Mononuclear cell (primary cell): Measurements from ENCODE around the gene HHIPL1. TPM values are rescaled to one million over a fixed set of nuclear protein-coding genes. Genes with fewer than 3 reads are reported as not detected.
A peak's percentile ranks its signal among the peaks of the same experiment; 100 is the strongest.

Experiments
- H3K27me3 ChIP-seq: 2 replicates; pipeline ENCODE4 v1.6.0; 2011; ENCODE audit warnings: low read length, control low read depth; ENCODE audit not compliant: insufficient read depth
- H3K4me1 ChIP-seq: 2 replicates; pipeline ENCODE4 v1.5.1; 2011; ENCODE audit warnings: mild to moderate bottlenecking, low read length, control low read depth; ENCODE audit not compliant: insufficient read depth
- H3K4me3 ChIP-seq: 2 replicates; pipeline ENCODE4 v1.5.1; 2011; ENCODE audit warnings: mild to moderate bottlenecking, low read length, moderate library complexity
- H3K9me3 ChIP-seq: 2 replicates; pipeline ENCODE4 v1.5.1; 2011; ENCODE audit warnings: low read depth, mild to moderate bottlenecking, control low read depth, low read length
- total RNA-seq: library from RNA; depleted of rRNA; stranded (reverse); fragments of >200 nt; gene quantifications from one replicate; pipeline ENCODE4 v1.2.3, GENCODE V29; 2012

HHIPL1 gene
- not detected for total RNA-seq

DNA sequence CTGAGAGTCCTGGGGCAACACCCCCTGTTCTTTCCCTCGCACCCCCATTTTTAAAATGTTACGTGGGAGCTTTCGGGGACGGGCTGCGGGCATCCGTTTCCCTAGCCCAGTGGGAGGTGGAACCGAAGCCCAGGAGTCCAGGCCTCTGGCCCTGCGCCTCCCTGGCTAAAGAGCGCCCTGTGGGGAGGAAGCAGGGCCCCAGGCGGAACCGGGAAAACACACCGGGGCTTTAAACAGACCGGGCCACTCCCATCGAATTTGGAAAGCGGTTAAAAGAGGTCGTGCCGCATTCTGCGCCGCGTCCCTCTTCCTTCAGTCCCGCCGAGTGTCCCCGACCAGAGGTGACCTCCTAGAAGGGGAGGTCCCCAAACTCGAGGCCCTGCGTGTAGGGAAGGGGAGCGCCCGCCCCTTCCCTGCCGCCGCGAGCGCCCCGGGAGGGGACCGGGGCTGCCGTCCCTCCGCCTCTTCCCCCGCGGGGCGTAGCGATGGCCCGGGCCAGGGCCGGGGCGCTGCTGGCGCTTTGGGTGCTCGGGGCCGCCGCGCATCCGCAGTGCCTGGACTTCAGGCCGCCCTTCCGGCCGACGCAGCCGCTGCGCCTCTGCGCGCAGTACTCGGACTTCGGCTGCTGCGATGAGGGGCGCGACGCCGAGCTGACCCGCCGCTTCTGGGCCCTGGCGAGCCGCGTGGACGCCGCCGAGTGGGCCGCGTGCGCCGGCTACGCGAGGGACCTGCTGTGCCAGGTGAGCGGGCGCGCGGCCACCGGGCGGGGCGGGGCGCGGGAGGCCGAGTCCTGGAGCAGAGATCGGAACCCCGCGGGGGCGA is at the start of gene HHIPL1:
HHIPL1 (plus strand) TSS at position 407 of the 822 bp plus-strand sequence; CDS start at position 486, 79 bp downstream.
- H3K4me3 ChIP-seq, result no peak within 1 kb of the TSS
- H3K27me3 ChIP-seq, result peaks cover 5% of the 10 kb centered on the region
- H3K4me1 ChIP-seq, result no peaks in the 10 kb centered on the region
- no peaks in the 10 kb centered on the region for H3K9me3 ChIP-seq

GRCh38 chr14:99595524-99595923 is 49.4 kb upstream of the HHIPL1 start:
- H3K4me3 ChIP-seq, result no peak overlapping the region
- H3K9me3 ChIP-seq, result no peaks in the 10 kb centered on the region
- no peaks in the 10 kb centered on the region for H3K4me1 ChIP-seq
- H3K27me3 ChIP-seq, result no peaks in the 10 kb centered on the region

- Histone ChIP-seq H3K9me3 (no peaks in the 10 kb centered on the region), H3K4me1 (no peaks in the 10 kb centered on the region), H3K4me3 (no peak overlapping the region), H3K27me3 (no peaks in the 10 kb centered on the region)
These were observed 48.8 kb upstream of the HHIPL1 start for GRCh38 chr14:99596071-99596627.

DNA sequence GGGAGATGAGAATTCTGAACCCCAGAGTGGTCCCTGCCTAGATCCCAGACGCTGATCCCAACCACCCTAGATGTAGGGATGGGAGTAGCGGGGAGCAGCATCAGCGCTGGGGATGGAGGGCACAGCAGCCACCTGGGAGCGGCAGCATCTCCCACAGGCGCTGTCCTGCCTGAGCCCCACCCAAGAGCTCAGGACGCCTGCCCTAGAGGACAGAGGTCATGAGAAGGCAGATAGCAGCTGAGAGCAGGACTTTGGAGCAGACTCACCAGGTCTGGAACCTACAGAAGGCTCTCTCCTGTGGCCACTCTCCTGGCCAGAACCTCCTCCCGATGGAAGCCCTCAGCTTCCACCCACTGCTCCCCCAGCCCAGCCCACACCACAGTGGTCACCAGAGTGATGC is 48.2 kb upstream of the HHIPL1 start:
- no peaks in the 10 kb centered on the region for H3K9me3 ChIP-seq
- no peak overlapping the region for H3K4me3 ChIP-seq
- no peaks in the 10 kb centered on the region for H3K4me1 ChIP-seq

GRCh38 chr14:99597911-99598600 is 46.9 kb upstream of the HHIPL1 start:
- no peak overlapping the region for H3K4me3 ChIP-seq
- peaks cover 12% of the 10 kb centered on the region for H3K4me1 ChIP-seq
- H3K27me3 ChIP-seq, result peaks cover 12% of the 10 kb centered on the region
- no peaks in the 10 kb centered on the region for H3K9me3 ChIP-seq

More for the DNA sequence above, 48.2 kb upstream of the HHIPL1 start:
- H3K27me3 ChIP-seq, result peaks cover 3% of the 10 kb centered on the region

DNA sequence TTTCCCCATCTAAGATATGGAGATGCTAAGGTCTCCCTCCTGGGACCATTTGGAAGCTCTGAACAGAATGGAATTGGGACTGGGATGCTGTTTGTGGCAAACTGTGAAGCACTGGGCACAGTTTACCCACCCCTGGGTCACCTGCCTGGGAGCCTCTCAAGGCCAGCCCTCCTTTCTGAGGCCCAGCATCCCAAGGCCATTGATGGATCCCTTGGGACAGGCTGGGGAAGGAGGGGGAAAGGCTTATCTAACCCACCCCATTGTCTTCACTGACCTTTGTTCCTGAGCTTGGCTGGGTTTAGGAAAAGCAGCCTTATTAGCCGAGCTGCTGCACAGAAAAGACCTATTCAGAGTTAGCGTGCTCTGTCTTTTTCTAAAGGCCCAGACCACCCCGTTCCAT is 46.2 kb upstream of the HHIPL1 start:
- Histone ChIP-seq H3K27me3 (peaks cover 12% of the 10 kb centered on the region), H3K4me1 (peaks cover 12% of the 10 kb centered on the region), H3K4me3 (no peak overlapping the region), H3K9me3 (no peaks in the 10 kb centered on the region)

- Histone ChIP-seq H3K4me3 (no peak overlapping the region), H3K4me1 (peaks cover 12% of the 10 kb centered on the region), H3K9me3 (no peaks in the 10 kb centered on the region), H3K27me3 (peaks cover 12% of the 10 kb centered on the region)
These were observed 45.5 kb upstream of the HHIPL1 start for GRCh38 chr14:99599393-99599792.

GRCh38 chr14:99600232-99600888 is 44.6 kb upstream of the HHIPL1 start:
- no peaks in the 10 kb centered on the region for H3K9me3 ChIP-seq

GRCh38 chr14:99601361-99601831 is 43.5 kb upstream of the HHIPL1 start:
- Histone ChIP-seq H3K27me3 (peaks cover 12% of the 10 kb centered on the region), H3K9me3 (no peaks in the 10 kb centered on the region), H3K4me1 (peaks cover 16% of the 10 kb centered on the region), H3K4me3 (no peak overlapping the region)

More at GRCh38 chr14:99600232-99600888, 44.6 kb upstream of the HHIPL1 start:
- peaks cover 12% of the 10 kb centered on the region for H3K4me1 ChIP-seq
- peaks cover 12% of the 10 kb centered on the region for H3K27me3 ChIP-seq
- H3K4me3 ChIP-seq, result no peak overlapping the region

DNA sequence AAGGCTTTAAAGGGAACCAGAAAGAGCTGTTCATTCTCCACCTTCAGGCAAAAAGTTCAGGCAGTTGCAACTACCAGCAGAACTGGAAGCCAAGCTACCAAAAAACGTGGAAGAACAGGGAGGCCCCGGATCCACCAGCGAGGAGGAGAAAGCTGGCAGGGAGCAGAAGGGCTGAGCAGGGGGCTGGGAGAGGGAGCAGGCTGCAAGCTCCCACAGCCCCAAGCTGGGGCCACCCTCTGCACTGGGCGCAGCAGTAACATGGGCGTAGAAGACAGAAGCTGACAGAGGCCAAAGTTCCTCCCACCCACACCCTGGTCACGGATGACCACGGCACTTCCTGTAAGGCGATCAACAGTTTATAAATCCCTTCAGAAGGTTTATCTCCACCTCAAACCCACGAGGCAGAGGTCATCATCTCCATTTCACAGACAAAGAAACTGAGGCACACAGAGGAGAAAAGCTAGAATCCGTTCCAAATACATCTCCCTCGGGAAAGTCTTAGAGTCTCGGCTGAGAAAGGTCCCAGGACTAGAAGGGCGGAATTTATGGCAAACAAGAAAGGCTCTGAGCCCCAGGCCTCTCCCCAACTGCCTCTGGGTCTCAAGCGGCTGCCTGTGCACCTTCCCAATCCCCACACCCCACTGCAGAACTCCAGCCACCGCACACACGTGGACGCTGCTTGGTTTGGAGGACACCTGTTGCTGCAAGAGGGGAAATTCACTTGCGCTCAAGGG is 42.7 kb upstream of the HHIPL1 start:
- Histone ChIP-seq H3K9me3 (no peaks in the 10 kb centered on the region), H3K4me3 (no peak overlapping the region), H3K4me1 (peaks cover 16% of the 10 kb centered on the region), H3K27me3 (peaks cover 12% of the 10 kb centered on the region)

DNA sequence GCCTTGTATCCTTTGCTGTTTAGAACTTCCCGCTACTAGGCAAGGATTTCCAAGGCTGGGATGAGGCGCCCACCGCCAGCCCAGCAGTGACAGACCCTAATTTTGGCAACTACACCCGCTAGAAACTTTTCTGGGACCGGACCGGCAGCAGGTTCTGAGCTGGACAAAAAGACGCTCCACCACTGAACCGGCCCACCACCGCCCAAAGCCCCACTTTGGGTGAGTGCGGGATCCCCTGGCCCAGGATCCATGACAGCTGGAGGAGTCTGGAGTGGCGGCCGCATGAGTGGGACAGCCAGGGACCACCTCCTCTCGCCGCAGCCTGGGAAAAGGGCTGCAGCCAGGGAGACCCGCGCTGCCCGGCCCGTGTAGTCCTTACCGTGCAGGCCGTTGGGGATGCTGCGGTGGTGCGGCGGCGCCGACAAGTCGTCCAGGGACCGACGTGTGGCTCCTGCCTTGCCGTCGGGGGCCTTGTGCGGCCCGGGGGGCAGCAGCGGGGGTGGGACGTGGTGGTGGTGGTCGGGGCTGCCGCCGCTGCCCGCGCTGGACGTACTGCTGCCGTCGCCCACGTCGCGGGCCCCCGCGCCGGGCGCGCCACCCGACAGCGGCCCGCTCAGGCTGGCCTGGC is 42.0 kb upstream of the HHIPL1 start:
- Histone ChIP-seq H3K9me3 (no peaks in the 10 kb centered on the region), H3K4me3 (no peak overlapping the region), H3K27me3 (peaks cover 12% of the 10 kb centered on the region), H3K4me1 (peaks cover 16% of the 10 kb centered on the region)

GRCh38 chr14:99603471-99604277 is 41.3 kb upstream of the HHIPL1 start, which contains the start of gene CCDC85C:
Gene CCDC85C (minus strand): TSS chr14:99604207. CDS start chr14:99603959, 248 bp downstream.
- peak within 1 kb of the TSS; percentile 59 for H3K4me3 ChIP-seq
- H3K4me1 ChIP-seq, result peaks cover 16% of the 10 kb centered on the region
- H3K27me3 ChIP-seq, result peaks cover 12% of the 10 kb centered on the region
- no peaks in the 10 kb centered on the region for H3K9me3 ChIP-seq

DNA sequence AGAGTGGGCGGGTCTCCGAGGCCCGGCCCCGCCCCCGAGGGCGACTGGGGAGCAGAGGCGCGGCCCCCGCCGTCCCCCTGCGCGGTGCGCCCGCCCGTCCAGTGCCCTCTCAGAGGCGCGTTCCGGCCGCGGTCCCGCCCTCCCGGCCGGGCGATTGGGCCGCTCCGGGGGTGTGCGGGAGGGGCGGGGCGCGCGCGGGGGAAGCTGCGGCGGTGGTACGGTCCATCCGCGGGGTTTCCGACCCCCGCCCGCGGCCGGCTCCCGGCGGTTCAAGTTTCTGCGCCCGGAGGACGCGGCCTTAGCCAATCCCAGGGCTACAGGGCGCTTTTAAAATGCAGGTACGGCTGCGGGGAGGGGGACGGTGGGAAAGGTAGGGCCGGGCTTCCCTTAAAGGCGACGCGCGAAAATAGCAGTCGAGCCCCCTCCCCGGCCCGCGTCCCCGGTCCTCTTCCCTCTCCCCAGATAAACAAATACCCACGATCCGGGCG is 40.6 kb upstream of the HHIPL1 start:
- no peaks in the 10 kb centered on the region for H3K9me3 ChIP-seq
- peaks cover 16% of the 10 kb centered on the region for H3K4me1 ChIP-seq
- peak overlapping the region; percentile 59 for H3K4me3 ChIP-seq
- H3K27me3 ChIP-seq, result peaks cover 12% of the 10 kb centered on the region
